Ureter (tissue), 1 donor: ENCODE data around the gene ACE2. TPM values are rescaled to one million over a fixed set of nuclear protein-coding genes. Genes with fewer than 3 reads are reported as not detected.
"Not testable (repeated sequence)": the region's sequence is repeated elsewhere in the genome, so short reads cannot be mapped to it uniquely, and the experiment has no call there.

ENCODE experiments used
- DNase-seq: peaks from one replicate; pipeline ENCODE4 v3.0.0-alpha.2; 2020; ENCODE audit warnings: low spot score
- total RNA-seq: library from RNA; stranded (reverse); gene quantifications from one replicate; pipeline ENCODE4 v1.2.4, GENCODE V29; 2023
- donor health status: DM: yes; HTN: yes; CAD: no.

The ACE2 gene
- 1.8 TPM for total RNA-seq

GRCh38 chrX:15600745-15601144 is at the start of gene ACE2:
ACE2 (minus strand) TSS chrX:15600960; CDS start chrX:15600911, 49 bp downstream.
- no peak for DNase-seq

GRCh38 chrX:15647510-15647909 is 46.8 kb upstream of the ACE2 start:
- not testable (repeated sequence) for DNase-seq

GRCh38 chrX:15646543-15646942 is 45.8 kb upstream of the ACE2 start:
- DNase-seq = no peak

GRCh38 chrX:15646031-15646430 is 45.3 kb upstream of the ACE2 start:
- DNase-seq = no peak

GRCh38 chrX:15645266-15645665 is 44.5 kb upstream of the ACE2 start:
- no peak for DNase-seq

- no peak for DNase-seq
Measured at GRCh38 chrX:15644560-15644872, 43.8 kb upstream of the ACE2 start.

GRCh38 chrX:15643786-15644559 is 43.2 kb upstream of the ACE2 start:
- no peak for DNase-seq

GRCh38 chrX:15631637-15632036 is 30.9 kb upstream of the ACE2 start:
- DNase-seq = no peak

- no peak for DNase-seq
Measured at GRCh38 chrX:15623054-15623453, 22.3 kb upstream of the ACE2 start.

- DNase-seq = no peak
Measured at GRCh38 chrX:15619053-15619755, 18.4 kb upstream of the ACE2 start.

- no peak for DNase-seq
Measured at GRCh38 chrX:15617111-15617510, 16.4 kb upstream of the ACE2 start.

- DNase-seq = no peak
Measured at GRCh38 chrX:15616531-15616930, 15.8 kb upstream of the ACE2 start.

GRCh38 chrX:15607067-15607466 is 6.3 kb upstream of the ACE2 start:
- DNase-seq = no peak

GRCh38 chrX:15606136-15606535 is 5.4 kb upstream of the ACE2 start:
- DNase-seq = no peak

- no peak for DNase-seq
Measured at GRCh38 chrX:15605226-15605625, 4.5 kb upstream of the ACE2 start.

- no peak for DNase-seq
Measured at GRCh38 chrX:15602761-15603160, 2.0 kb upstream of the ACE2 start.

- DNase-seq = no peak
Measured at GRCh38 chrX:15601932-15602331, 1.2 kb upstream of the ACE2 start.

GRCh38 chrX:15600049-15600448 is 711 bp downstream of the ACE2 start:
- DNase-seq = no peak

GRCh38 chrX:15599461-15599860 is 1.3 kb downstream of the ACE2 start:
- DNase-seq = no peak

GRCh38 chrX:15598026-15598425 is 2.7 kb downstream of the ACE2 start:
- DNase-seq = no peak

- DNase-seq = no peak
Measured at GRCh38 chrX:15594371-15594770, 6.4 kb downstream of the ACE2 start.

GRCh38 chrX:15579778-15580747 is 20.7 kb downstream of the ACE2 start:
- DNase-seq = no peak
